Hepatocyte (in vitro differentiated cells): Measurements from ENCODE around the gene SORT1.

Experiments
- EZH2phosphoT487 ChIP-seq: fragments of 200-600 bp; sonication (generic); IDR thresholded peaks from one replicate; pipeline ENCODE4 v1.6.1; 2018; ENCODE audit warnings: antibody characterized with exemption, mild to moderate bottlenecking, low read depth, moderate library complexity; ENCODE audit not compliant: unreplicated experiment, severe bottlenecking
- TF ChIP-seq, protein P1 (sequence below): fragments of 200-600 bp; sonication (generic); IDR thresholded peaks from 2 replicates; pipeline ENCODE4 v1.5.1; 2016; ENCODE audit warnings: antibody characterized with exemption, mild to moderate bottlenecking; ENCODE audit not compliant: poor library complexity

- TF ChIP-seq, protein P1, sequence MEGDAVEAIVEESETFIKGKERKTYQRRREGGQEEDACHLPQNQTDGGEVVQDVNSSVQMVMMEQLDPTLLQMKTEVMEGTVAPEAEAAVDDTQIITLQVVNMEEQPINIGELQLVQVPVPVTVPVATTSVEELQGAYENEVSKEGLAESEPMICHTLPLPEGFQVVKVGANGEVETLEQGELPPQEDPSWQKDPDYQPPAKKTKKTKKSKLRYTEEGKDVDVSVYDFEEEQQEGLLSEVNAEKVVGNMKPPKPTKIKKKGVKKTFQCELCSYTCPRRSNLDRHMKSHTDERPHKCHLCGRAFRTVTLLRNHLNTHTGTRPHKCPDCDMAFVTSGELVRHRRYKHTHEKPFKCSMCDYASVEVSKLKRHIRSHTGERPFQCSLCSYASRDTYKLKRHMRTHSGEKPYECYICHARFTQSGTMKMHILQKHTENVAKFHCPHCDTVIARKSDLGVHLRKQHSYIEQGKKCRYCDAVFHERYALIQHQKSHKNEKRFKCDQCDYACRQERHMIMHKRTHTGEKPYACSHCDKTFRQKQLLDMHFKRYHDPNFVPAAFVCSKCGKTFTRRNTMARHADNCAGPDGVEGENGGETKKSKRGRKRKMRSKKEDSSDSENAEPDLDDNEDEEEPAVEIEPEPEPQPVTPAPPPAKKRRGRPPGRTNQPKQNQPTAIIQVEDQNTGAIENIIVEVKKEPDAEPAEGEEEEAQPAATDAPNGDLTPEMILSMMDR = peak; percentile 54
- no peak for TF ChIP-seq EZH2phosphoT487
Observed at GRCh38 chr1:109282952-109283747, 114.6 kb downstream of the SORT1 start, which contains the start of gene PSRC1.
